HCT116 (cell line): ENCODE measurements around the gene VASH1.

Experiments used
- CEBPB ChIP-seq: IDR thresholded peaks from 2 replicates; pipeline ENCODE4 v1.6.1; 2012; ENCODE audit warnings: low read depth
- CTCF ChIP-seq, 3 experiments: fragments of 200-600 bp in 1 of 3; sonication (generic) in 1 of 3; IDR thresholded peaks in 2 of 3; conservative IDR thresholded peaks in 1 of 3; 2 replicates each; pipeline ENCODE4 v1.5.1; 2012 to 2017; ENCODE audit warnings: low read depth in 2 of 3, low read length in 2 of 3, antibody characterized with exemption in 1 of 3, borderline replicate concordance in 1 of 3, control low read depth in 1 of 3, mild to moderate bottlenecking in 1 of 3, mixed read lengths in 1 of 3, mixed run types in 1 of 3, moderate library complexity in 1 of 3; ENCODE audit not compliant: insufficient read depth in 1 of 3
- EZH2 ChIP-seq: fragments of 200-600 bp; sonication (generic); IDR thresholded peaks from 2 replicates; pipeline ENCODE4 v1.6.1; 2017; ENCODE audit warnings: antibody characterized with exemption, mixed run types
- EZH2phosphoT487 ChIP-seq: fragments of 200-600 bp; IDR thresholded peaks from 2 replicates; pipeline ENCODE4 v1.6.1; 2018; ENCODE audit warnings: antibody characterized with exemption, borderline replicate concordance
- POLR2A ChIP-seq: IDR thresholded peaks from 2 replicates; pipeline ENCODE4 v1.7.0; 2011; ENCODE audit warnings: borderline replicate concordance; ENCODE audit not compliant: insufficient read depth, insufficient read length; ENCODE audit errors: extremely low read depth
- RAD21 ChIP-seq: IDR thresholded peaks from 2 replicates; pipeline ENCODE4 v1.6.1; 2012; ENCODE audit warnings: low read depth, mild to moderate bottlenecking
- TCF7L2 ChIP-seq: IDR thresholded peaks from 2 replicates; pipeline ENCODE4 v1.7.0; 2011; ENCODE audit warnings: borderline replicate concordance, inconsistent platforms; ENCODE audit not compliant: insufficient read depth, insufficient read length; ENCODE audit errors: extremely low read depth
- ZFX ChIP-seq: fragments of 450-650 bp; IDR thresholded peaks from 2 replicates; pipeline ENCODE4 v1.6.1; 2017
- TF ChIP-seq, protein P1 (sequence below): IDR thresholded peaks from 2 replicates; pipeline ENCODE4 v1.6.1; 2012; ENCODE audit warnings: low read depth

DNA sequence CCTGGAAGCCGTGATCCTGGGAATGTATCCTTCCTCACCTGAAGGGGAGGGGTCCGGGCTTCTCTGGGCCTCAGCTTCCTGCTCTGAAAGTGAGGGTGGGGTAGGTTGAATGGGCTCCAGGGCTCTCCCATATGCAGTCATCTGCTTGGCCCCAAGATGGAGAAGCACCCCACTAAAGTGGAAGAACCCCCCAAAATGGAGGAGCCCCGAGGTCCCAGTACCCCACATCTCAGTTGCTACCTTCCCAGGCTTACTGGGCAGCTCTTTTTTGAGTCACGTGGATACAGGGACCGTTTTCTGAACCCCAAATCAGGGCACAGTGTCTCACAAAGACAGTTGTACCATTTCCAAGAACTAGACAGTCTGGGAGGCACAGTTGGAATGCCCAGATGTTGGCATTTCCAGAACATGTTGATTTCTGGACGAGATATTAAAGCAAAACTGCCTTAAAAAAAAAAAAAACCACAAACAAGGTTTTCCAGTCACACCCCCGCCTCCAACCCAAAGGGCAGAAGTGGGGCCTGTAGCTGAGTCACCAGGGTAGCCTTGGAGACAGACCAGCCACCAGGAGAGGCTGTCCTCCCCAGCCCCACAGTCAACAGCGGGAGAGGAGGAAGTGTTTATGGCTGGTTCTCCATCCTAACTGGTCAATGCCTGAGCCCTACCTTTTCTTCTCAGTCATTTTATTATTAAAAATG, 12.1 kb downstream of the VASH1 start:
- TF ChIP-seq CEBPB (no peak), EZH2phosphoT487 (no peak), POLR2A (no peak), TCF7L2 (no peak), CTCF (IDR thresholded peaks at IDR 0.05 in 2 of 3, conservative IDR thresholded peaks at IDR 0.05 in 1 of 3; ENCODE audit: borderline replicate concordance in 1 of 3, insufficient read depth in 1 of 3, low read depth in 2 of 3, low read length in 2 of 3) (no peak), RAD21 (no peak), EZH2 (no peak), ZFX (no peak)
- TF ChIP-seq, protein P1, sequence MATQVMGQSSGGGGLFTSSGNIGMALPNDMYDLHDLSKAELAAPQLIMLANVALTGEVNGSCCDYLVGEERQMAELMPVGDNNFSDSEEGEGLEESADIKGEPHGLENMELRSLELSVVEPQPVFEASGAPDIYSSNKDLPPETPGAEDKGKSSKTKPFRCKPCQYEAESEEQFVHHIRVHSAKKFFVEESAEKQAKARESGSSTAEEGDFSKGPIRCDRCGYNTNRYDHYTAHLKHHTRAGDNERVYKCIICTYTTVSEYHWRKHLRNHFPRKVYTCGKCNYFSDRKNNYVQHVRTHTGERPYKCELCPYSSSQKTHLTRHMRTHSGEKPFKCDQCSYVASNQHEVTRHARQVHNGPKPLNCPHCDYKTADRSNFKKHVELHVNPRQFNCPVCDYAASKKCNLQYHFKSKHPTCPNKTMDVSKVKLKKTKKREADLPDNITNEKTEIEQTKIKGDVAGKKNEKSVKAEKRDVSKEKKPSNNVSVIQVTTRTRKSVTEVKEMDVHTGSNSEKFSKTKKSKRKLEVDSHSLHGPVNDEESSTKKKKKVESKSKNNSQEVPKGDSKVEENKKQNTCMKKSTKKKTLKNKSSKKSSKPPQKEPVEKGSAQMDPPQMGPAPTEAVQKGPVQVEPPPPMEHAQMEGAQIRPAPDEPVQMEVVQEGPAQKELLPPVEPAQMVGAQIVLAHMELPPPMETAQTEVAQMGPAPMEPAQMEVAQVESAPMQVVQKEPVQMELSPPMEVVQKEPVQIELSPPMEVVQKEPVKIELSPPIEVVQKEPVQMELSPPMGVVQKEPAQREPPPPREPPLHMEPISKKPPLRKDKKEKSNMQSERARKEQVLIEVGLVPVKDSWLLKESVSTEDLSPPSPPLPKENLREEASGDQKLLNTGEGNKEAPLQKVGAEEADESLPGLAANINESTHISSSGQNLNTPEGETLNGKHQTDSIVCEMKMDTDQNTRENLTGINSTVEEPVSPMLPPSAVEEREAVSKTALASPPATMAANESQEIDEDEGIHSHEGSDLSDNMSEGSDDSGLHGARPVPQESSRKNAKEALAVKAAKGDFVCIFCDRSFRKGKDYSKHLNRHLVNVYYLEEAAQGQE, result no peak
